Measurements from ENCODE around the gene LGALS3.

LGALS3 gene

DNA sequence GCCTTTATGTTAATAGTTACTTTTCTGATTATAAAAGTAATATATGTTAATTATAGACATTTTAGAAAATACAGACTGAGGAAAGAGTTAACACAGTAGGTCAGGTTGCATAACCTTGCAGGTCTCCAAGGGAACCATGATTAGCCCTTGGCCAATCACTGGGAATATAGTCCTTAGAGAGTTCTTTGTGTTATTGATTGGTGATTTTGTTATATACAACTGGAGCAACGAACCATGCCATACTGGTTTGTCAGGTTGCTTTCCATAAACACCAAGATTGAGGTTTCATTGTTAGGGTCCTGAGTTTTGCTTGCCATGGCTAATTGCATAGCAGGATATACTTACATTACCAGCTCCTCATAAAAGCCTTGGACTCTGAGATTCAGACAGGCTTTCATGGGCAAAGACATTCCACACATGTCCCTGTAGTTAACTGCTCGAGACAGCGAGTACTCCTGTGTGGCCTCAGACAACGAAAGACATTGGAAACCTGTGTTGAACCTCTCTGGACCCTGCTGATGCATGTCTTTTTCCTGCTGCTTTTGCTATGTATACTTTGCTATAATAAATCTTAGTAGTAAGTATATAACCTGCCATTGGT lies 43.9 kb upstream of the LGALS3 start (continued):
- TF ChIP-seq ZNF169 (tag by site-specific recombination; IDR thresholded peaks at IDR 0.05): no peak
- TF ChIP-seq, protein P1, sequence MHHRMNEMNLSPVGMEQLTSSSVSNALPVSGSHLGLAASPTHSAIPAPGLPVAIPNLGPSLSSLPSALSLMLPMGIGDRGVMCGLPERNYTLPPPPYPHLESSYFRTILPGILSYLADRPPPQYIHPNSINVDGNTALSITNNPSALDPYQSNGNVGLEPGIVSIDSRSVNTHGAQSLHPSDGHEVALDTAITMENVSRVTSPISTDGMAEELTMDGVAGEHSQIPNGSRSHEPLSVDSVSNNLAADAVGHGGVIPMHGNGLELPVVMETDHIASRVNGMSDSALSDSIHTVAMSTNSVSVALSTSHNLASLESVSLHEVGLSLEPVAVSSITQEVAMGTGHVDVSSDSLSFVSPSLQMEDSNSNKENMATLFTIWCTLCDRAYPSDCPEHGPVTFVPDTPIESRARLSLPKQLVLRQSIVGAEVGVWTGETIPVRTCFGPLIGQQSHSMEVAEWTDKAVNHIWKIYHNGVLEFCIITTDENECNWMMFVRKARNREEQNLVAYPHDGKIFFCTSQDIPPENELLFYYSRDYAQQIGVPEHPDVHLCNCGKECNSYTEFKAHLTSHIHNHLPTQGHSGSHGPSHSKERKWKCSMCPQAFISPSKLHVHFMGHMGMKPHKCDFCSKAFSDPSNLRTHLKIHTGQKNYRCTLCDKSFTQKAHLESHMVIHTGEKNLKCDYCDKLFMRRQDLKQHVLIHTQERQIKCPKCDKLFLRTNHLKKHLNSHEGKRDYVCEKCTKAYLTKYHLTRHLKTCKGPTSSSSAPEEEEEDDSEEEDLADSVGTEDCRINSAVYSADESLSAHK (tag by site-specific recombination; IDR thresholded peaks at IDR 0.05): no peak
- TF ChIP-seq ZNF561 (tag by site-specific recombination; IDR thresholded peaks at IDR 0.05; ENCODE audit: borderline replicate concordance): no peak
- TF ChIP-seq, protein P2, sequence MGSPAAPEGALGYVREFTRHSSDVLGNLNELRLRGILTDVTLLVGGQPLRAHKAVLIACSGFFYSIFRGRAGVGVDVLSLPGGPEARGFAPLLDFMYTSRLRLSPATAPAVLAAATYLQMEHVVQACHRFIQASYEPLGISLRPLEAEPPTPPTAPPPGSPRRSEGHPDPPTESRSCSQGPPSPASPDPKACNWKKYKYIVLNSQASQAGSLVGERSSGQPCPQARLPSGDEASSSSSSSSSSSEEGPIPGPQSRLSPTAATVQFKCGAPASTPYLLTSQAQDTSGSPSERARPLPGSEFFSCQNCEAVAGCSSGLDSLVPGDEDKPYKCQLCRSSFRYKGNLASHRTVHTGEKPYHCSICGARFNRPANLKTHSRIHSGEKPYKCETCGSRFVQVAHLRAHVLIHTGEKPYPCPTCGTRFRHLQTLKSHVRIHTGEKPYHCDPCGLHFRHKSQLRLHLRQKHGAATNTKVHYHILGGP (tag by site-specific recombination; IDR thresholded peaks at IDR 0.05): no peak
- TF ChIP-seq ZSCAN23 (tag by site-specific recombination; IDR thresholded peaks at IDR 0.05): no peak

DNA sequence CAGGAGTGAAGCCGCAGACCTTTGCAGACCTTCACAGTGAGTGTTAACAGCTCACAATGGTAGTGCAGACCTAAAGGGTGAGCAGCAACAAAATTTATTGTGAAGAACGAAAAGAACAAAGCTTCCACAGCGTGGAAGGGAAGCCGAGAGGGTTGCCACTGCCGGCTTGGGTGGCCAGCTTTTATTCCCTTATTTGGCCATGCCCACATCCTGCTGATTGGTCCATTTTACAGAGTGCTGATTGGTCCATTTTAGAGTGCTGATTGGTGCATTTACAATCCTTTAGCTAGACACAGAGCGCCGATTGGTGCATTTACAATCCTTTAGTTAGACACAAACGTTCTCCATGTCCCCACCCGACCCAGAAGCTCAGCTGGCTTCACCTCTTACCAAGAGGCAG lies 42.1 kb upstream of the LGALS3 start:
- CTCF ChIA-PET: interaction anchor here (0.9 to 4.5 kb wide), 3 partner anchors 8 to 73 kb away, joined by 3 to 43 read pairs (median 8); no protein-coding TSS in a partner anchor
- Histone ChIP-seq H3K9me3 (ENCODE audit: control insufficient read depth, insufficient read depth, low read depth, low read length) (no peaks in the 10 kb centered on the region), H3K4me1 (ENCODE audit: control insufficient read depth, insufficient read depth, low read length) (no peaks in the 10 kb centered on the region), H3K27ac (ENCODE audit: extremely low read depth, low read depth, low read length) (no peak overlapping the region), H3K36me3 (ENCODE audit: control insufficient read depth in 2 of 2, insufficient read depth in 1 of 2, low read length in 2 of 2) (no peaks in the 10 kb centered on the region), H3K4me3 (ENCODE audit: low read depth, low read length) (no peak overlapping the region)
- POLR2A ChIA-PET: interaction anchor here (1.0 kb wide), 1 partner anchor 13 kb away, joined by 4 read pairs; no protein-coding TSS in a partner anchor
- TF ChIP-seq ZNF138 (tag by site-specific recombination; IDR thresholded peaks at IDR 0.05; ENCODE audit: borderline replicate concordance): no peak
- TF ChIP-seq ZNF549 (tag by site-specific recombination; IDR thresholded peaks at IDR 0.05): no peak
- no peak for TF ChIP-seq ZNF16 (tag by site-specific recombination; IDR thresholded peaks at IDR 0.05; ENCODE audit: low read depth)
- TF ChIP-seq ZNF121 (tag by site-specific recombination; IDR thresholded peaks at IDR 0.05): no peak
- TF ChIP-seq, protein P3, sequence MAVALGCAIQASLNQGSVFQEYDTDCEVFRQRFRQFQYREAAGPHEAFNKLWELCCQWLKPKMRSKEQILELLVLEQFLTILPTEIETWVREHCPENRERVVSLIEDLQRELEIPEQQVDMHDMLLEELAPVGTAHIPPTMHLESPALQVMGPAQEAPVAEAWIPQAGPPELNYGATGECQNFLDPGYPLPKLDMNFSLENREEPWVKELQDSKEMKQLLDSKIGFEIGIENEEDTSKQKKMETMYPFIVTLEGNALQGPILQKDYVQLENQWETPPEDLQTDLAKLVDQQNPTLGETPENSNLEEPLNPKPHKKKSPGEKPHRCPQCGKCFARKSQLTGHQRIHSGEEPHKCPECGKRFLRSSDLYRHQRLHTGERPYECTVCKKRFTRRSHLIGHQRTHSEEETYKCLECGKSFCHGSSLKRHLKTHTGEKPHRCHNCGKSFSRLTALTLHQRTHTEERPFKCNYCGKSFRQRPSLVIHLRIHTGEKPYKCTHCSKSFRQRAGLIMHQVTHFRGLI (tag by site-specific recombination; IDR thresholded peaks at IDR 0.05): no peak
- no peak for TF ChIP-seq ZNF785 (tag by site-specific recombination; IDR thresholded peaks at IDR 0.05)
- TF ChIP-seq ZNF19 (tag by site-specific recombination; IDR thresholded peaks at IDR 0.05; ENCODE audit: low read depth): no peak
- TF ChIP-seq, protein P4, sequence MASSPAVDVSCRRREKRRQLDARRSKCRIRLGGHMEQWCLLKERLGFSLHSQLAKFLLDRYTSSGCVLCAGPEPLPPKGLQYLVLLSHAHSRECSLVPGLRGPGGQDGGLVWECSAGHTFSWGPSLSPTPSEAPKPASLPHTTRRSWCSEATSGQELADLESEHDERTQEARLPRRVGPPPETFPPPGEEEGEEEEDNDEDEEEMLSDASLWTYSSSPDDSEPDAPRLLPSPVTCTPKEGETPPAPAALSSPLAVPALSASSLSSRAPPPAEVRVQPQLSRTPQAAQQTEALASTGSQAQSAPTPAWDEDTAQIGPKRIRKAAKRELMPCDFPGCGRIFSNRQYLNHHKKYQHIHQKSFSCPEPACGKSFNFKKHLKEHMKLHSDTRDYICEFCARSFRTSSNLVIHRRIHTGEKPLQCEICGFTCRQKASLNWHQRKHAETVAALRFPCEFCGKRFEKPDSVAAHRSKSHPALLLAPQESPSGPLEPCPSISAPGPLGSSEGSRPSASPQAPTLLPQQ (tag by site-specific recombination; IDR thresholded peaks at IDR 0.05): no peak
- TF ChIP-seq, protein P5, sequence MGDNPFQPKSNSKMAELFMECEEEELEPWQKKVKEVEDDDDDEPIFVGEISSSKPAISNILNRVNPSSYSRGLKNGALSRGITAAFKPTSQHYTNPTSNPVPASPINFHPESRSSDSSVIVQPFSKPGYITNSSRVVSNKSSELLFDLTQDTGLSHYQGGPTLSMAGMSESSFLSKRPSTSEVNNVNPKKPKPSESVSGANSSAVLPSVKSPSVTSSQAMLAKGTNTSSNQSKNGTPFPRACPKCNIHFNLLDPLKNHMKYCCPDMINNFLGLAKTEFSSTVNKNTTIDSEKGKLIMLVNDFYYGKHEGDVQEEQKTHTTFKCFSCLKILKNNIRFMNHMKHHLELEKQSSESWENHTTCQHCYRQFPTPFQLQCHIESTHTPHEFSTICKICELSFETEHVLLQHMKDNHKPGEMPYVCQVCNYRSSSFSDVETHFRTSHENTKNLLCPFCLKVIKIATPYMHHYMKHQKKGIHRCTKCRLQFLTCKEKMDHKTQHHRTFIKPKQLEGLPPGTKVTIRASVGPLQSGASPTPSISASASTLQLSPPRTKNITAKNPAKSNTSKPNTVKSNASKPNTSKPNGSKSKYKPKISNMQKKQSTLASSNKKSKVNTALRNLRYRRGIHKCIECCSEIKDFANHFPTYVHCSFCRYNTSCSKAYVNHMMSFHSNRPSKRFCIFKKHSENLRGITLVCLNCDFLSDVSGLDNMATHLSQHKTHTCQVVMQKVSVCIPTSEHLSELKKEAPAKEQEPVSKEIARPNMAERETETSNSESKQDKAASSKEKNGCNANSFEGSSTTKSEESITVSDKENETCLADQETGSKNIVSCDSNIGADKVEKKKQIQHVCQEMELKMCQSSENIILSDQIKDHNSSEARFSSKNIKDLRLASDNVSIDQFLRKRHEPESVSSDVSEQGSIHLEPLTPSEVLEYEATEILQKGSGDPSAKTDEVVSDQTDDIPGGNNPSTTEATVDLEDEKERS (tag by site-specific recombination; IDR thresholded peaks at IDR 0.05): no peak
- TF ChIP-seq SP2 (tag by site-specific recombination; IDR thresholded peaks at IDR 0.05): no peak
- no peak for TF ChIP-seq ZFP3 (tag by site-specific recombination; IDR thresholded peaks at IDR 0.05; ENCODE audit: low read depth)

All from HEK293 (cell line).